GM18499 (cell line): ENCODE data around the gene RND3.

ENCODE experiments used
- ATAC-seq: cut with Tn5 transposase; IDR thresholded peaks from one replicate; pipeline ENCODE4 v1.9.1; 2021; ENCODE audit warnings: moderate number of reproducible peaks; ENCODE audit not compliant: insufficient read depth, unreplicated experiment

The RND3 gene

GRCh38 chr2:150494234-150494945 is 6.9 kb upstream of the RND3 start:
- no peak for ATAC-seq

GRCh38 chr2:150491943-150492342 is 4.5 kb upstream of the RND3 start:
- ATAC-seq: no peak

- no peak for ATAC-seq
These were observed 4.0 kb upstream of the RND3 start for GRCh38 chr2:150491430-150491829.

- ATAC-seq: no peak
These were observed 3.0 kb upstream of the RND3 start for GRCh38 chr2:150490466-150490865.

GRCh38 chr2:150486539-150487484 is 655 bp downstream of the RND3 start:
- ATAC-seq: no peak

- ATAC-seq: no peak
These were observed 1.5 kb downstream of the RND3 start for GRCh38 chr2:150485871-150486538.

GRCh38 chr2:150485114-150485870 is 2.2 kb downstream of the RND3 start:
- ATAC-seq: no peak

GRCh38 chr2:150484461-150485021 is 2.9 kb downstream of the RND3 start:
- no peak for ATAC-seq

- no peak for ATAC-seq
These were observed 3.5 kb downstream of the RND3 start for GRCh38 chr2:150484006-150484405.

- no peak for ATAC-seq
These were observed 3.9 kb downstream of the RND3 start for GRCh38 chr2:150483532-150483931.

- ATAC-seq: no peak
These were observed 4.6 kb downstream of the RND3 start for GRCh38 chr2:150482667-150483400.

- no peak for ATAC-seq
These were observed 5.4 kb downstream of the RND3 start for GRCh38 chr2:150482111-150482510.

GRCh38 chr2:150480971-150481830 is 6.3 kb downstream of the RND3 start:
- no peak for ATAC-seq

GRCh38 chr2:150480241-150480640 is 7.2 kb downstream of the RND3 start:
- no peak for ATAC-seq

- no peak for ATAC-seq
These were observed 8.2 kb downstream of the RND3 start for GRCh38 chr2:150479075-150479915.

- ATAC-seq: no peak
These were observed 9.1 kb downstream of the RND3 start for GRCh38 chr2:150478200-150478974.

- ATAC-seq: no peak
These were observed 10.1 kb downstream of the RND3 start for GRCh38 chr2:150477347-150477746.
